Mesendoderm (in vitro differentiated cells): Measurements from ENCODE around the gene RPAIN. TPM values are rescaled to one million over a fixed set of nuclear protein-coding genes. Genes with fewer than 3 reads are reported as not detected.

ENCODE experiments used
- DNase-seq: peaks from one replicate; pipeline ENCODE4 v3.0.0; 2013
- H2AK5ac ChIP-seq: 2 replicates; pipeline ENCODE4 v1.6.1; 2013; ENCODE audit warnings: low read length, inconsistent platforms
- H2BK120ac ChIP-seq: 2 replicates; pipeline ENCODE4 v1.6.1; 2013; ENCODE audit warnings: low read depth, mild to moderate bottlenecking, low read length, moderate library complexity, mixed read lengths
- H2BK15ac ChIP-seq: replicated peaks from 2 replicates; pipeline ENCODE4 v1.6.1; 2013; ENCODE audit warnings: low read depth, mild to moderate bottlenecking, moderate library complexity
- H2BK5ac ChIP-seq: 2 replicates; pipeline ENCODE4 v1.6.1; 2013; ENCODE audit warnings: low read length, inconsistent platforms
- H3K18ac ChIP-seq: 2 replicates; pipeline ENCODE4 v1.6.1; 2013; ENCODE audit warnings: mild to moderate bottlenecking, low read length, mixed read lengths
- H3K23ac ChIP-seq: one replicate; pipeline ENCODE4 v1.6.1; 2013; ENCODE audit warnings: low read length
- H3K27ac ChIP-seq: 2 replicates; pipeline ENCODE4 v1.5.1; 2013; ENCODE audit warnings: low read depth, mild to moderate bottlenecking, inconsistent platforms, low read length, moderate library complexity
- H3K27me3 ChIP-seq: 2 replicates; pipeline ENCODE4 v1.6.1; 2013; ENCODE audit warnings: low read length, control low read depth, mild to moderate bottlenecking, inconsistent platforms; ENCODE audit not compliant: insufficient read depth, poor library complexity
- H3K36me3 ChIP-seq: 2 replicates; pipeline ENCODE4 v1.6.1; 2013; ENCODE audit warnings: low read length, inconsistent platforms; ENCODE audit not compliant: control insufficient read depth, insufficient read depth
- H3K4ac ChIP-seq: one replicate; pipeline ENCODE4 v1.6.1; 2013; ENCODE audit warnings: low read depth, mild to moderate bottlenecking, low read length, moderate library complexity
- H3K4me1 ChIP-seq: 2 replicates; pipeline ENCODE4 v1.6.1; 2013; ENCODE audit warnings: low read depth, low read length, inconsistent platforms; ENCODE audit not compliant: control insufficient read depth
- H3K4me2 ChIP-seq: 2 replicates; pipeline ENCODE4 v1.6.1; 2013; ENCODE audit warnings: low read length
- H3K4me3 ChIP-seq: 2 replicates; pipeline ENCODE4 v1.5.1; 2013; ENCODE audit warnings: mild to moderate bottlenecking, low read length
- H3K56ac ChIP-seq: one replicate; pipeline ENCODE4 v1.6.1; 2013; ENCODE audit warnings: low read length
- H3K79me1 ChIP-seq: 2 replicates; pipeline ENCODE4 v1.6.1; 2013; ENCODE audit warnings: low read length, inconsistent platforms
- H3K79me2 ChIP-seq: 2 replicates; pipeline ENCODE4 v1.6.1; 2013; ENCODE audit warnings: mild to moderate bottlenecking, low read length; ENCODE audit not compliant: control insufficient read depth, insufficient read depth
- H3K9ac ChIP-seq: 2 replicates; pipeline ENCODE4 v1.6.1; 2013; ENCODE audit warnings: low read length, inconsistent platforms
- H4K5ac ChIP-seq: one replicate; pipeline ENCODE4 v1.6.1; 2013; ENCODE audit warnings: low read length
- H4K8ac ChIP-seq: one replicate; pipeline ENCODE4 v1.6.1; 2013; ENCODE audit warnings: low read depth, mild to moderate bottlenecking, control low read depth, low read length, moderate library complexity
- WGBS: extraction: QIAGEN DNeasy Blood & Tissue Kit; methylation state at CpG from one replicate; pipeline ENCODE4 v1.1.7; 2013; ENCODE audit warnings: low lambda C conversion rate, missing lambda C conversion rate; ENCODE audit not compliant: insufficient coverage; ENCODE audit errors: extremely low coverage; 5-methylcytosine and 5-hydroxymethylcytosine counted together
- polyA plus RNA-seq, 2 experiments: library from polyadenylated mRNA; stranded (reverse); fragments of 200-250 nt; gene quantifications; one replicate each; pipeline ENCODE4 v1.2.3, GENCODE V29; 2013

The RPAIN gene
- 44.4 TPM for polyA plus RNA-seq (2013, experiment 1 of 2)
- 43.1 TPM for polyA plus RNA-seq (2013, experiment 2 of 2)

GRCh38 chr17:5419959-5420653, at the start of gene RPAIN:
Gene RPAIN, plus strand, starts transcription at chr17:5420182. Its CDS starts 29 bp downstream, at chr17:5420211.
- H3K18ac ChIP-seq = no peak within 1 kb of the TSS
- peak within 1 kb of the TSS; percentile 69 for H2BK5ac ChIP-seq
- peak within 1 kb of the TSS; percentile 78 for H3K4ac ChIP-seq
- peak within 1 kb of the TSS; percentile 99 for H3K56ac ChIP-seq
- peaks cover 6% of the 10 kb centered on the region for H3K79me1 ChIP-seq
- no CpG with 5 or more reads among the region's 41 CpGs for WGBS
- no peak within 1 kb of the TSS for H2BK120ac ChIP-seq
- no peak within 1 kb of the TSS for H4K8ac ChIP-seq
- H2BK15ac ChIP-seq = no peak within 1 kb of the TSS
- peak within 1 kb of the TSS; percentile 91 for H3K23ac ChIP-seq
- H3K9ac ChIP-seq = peak within 1 kb of the TSS; percentile 95
- peaks cover 2% of the 10 kb centered on the region for H3K36me3 ChIP-seq
- peak within 1 kb of the TSS; percentile 97 for H3K4me2 ChIP-seq
- no peaks in the 10 kb centered on the region for H3K27me3 ChIP-seq
- peak within 1 kb of the TSS; percentile 96 for H3K4me3 ChIP-seq
- H3K27ac ChIP-seq = peak within 1 kb of the TSS; percentile 45
- H3K79me2 ChIP-seq = peaks cover 44% of the 10 kb centered on the region
- peak; percentile 95 for DNase-seq
- H3K4me1 ChIP-seq = no peaks in the 10 kb centered on the region
- H2AK5ac ChIP-seq = no peak within 1 kb of the TSS
- no peak within 1 kb of the TSS for H4K5ac ChIP-seq

- Histone ChIP-seq H3K9ac (no peak overlapping the region), H3K36me3 (peaks cover 4% of the 10 kb centered on the region), H3K79me2 (no peaks in the 10 kb centered on the region), H3K18ac (no peak overlapping the region), H3K4me2 (no peak overlapping the region), H3K56ac (no peak overlapping the region), H4K8ac (no peak overlapping the region), H2BK5ac (no peak overlapping the region), H3K4ac (no peak overlapping the region), H3K4me3 (no peak overlapping the region), H3K27me3 (no peaks in the 10 kb centered on the region), H4K5ac (no peak overlapping the region), H2AK5ac (no peak overlapping the region), H3K79me1 (no peaks in the 10 kb centered on the region), H3K23ac (no peak overlapping the region), H2BK120ac (no peak overlapping the region), H3K27ac (no peak overlapping the region), H3K4me1 (no peaks in the 10 kb centered on the region), H2BK15ac (no peak overlapping the region)
- WGBS = no CpG with 5 or more reads among the region's 4 CpGs
- DNase-seq = no peak
Observed at GRCh38 chr17:5370411-5370810, 49.6 kb upstream of the RPAIN start.

GRCh38 chr17:5373112-5373511, 46.9 kb upstream of the RPAIN start:
- Histone ChIP-seq H3K27ac (no peak overlapping the region), H3K56ac (no peak overlapping the region), H3K9ac (no peak overlapping the region), H2BK5ac (no peak overlapping the region), H2AK5ac (no peak overlapping the region), H3K79me1 (no peaks in the 10 kb centered on the region), H3K4ac (no peak overlapping the region), H3K23ac (no peak overlapping the region), H2BK15ac (no peak overlapping the region), H3K27me3 (no peaks in the 10 kb centered on the region), H3K4me1 (no peaks in the 10 kb centered on the region), H4K5ac (no peak overlapping the region), H3K4me3 (no peak overlapping the region), H3K36me3 (peaks cover 4% of the 10 kb centered on the region), H4K8ac (no peak overlapping the region), H3K79me2 (no peaks in the 10 kb centered on the region), H3K18ac (no peak overlapping the region), H2BK120ac (no peak overlapping the region), H3K4me2 (no peak overlapping the region)
- WGBS = no CpG with 5 or more reads among the region's 6 CpGs
- DNase-seq = no peak

GRCh38 chr17:5378566-5379207, 41.3 kb upstream of the RPAIN start:
- DNase-seq = no peak
- H3K79me2 ChIP-seq = no peaks in the 10 kb centered on the region
- no peak overlapping the region for H3K18ac ChIP-seq
- no peak overlapping the region for H3K27ac ChIP-seq
- H2BK120ac ChIP-seq = no peak overlapping the region
- no peak overlapping the region for H4K5ac ChIP-seq
- H3K9ac ChIP-seq = no peak overlapping the region
- H2AK5ac ChIP-seq = no peak overlapping the region
- no peak overlapping the region for H3K4me3 ChIP-seq
- no peak overlapping the region for H4K8ac ChIP-seq
- no peak overlapping the region for H3K23ac ChIP-seq
- peaks cover 21% of the 10 kb centered on the region for H3K36me3 ChIP-seq
- no peaks in the 10 kb centered on the region for H3K27me3 ChIP-seq
- no peaks in the 10 kb centered on the region for H3K79me1 ChIP-seq
- H3K4me1 ChIP-seq = no peaks in the 10 kb centered on the region
- no peak overlapping the region for H2BK15ac ChIP-seq
- H2BK5ac ChIP-seq = no peak overlapping the region
- H3K4me2 ChIP-seq = no peak overlapping the region
- H3K4ac ChIP-seq = no peak overlapping the region
- WGBS = no CpG with 5 or more reads among the region's 3 CpGs
- H3K56ac ChIP-seq = no peak overlapping the region

- no peak overlapping the region for H3K4me2 ChIP-seq
- no peak overlapping the region for H3K56ac ChIP-seq
- H2BK15ac ChIP-seq = no peak overlapping the region
- no peak overlapping the region for H3K27ac ChIP-seq
- WGBS = no CpG with 5 or more reads among the region's 11 CpGs
- H3K4ac ChIP-seq = no peak overlapping the region
- H3K27me3 ChIP-seq = no peaks in the 10 kb centered on the region
- no peak overlapping the region for H4K5ac ChIP-seq
- no peak overlapping the region for H4K8ac ChIP-seq
- H3K9ac ChIP-seq = no peak overlapping the region
- no peak overlapping the region for H2BK120ac ChIP-seq
- H3K79me1 ChIP-seq = no peaks in the 10 kb centered on the region
- no peak overlapping the region for H3K4me3 ChIP-seq
- H3K23ac ChIP-seq = no peak overlapping the region
- H2AK5ac ChIP-seq = no peak overlapping the region
- no peak for DNase-seq
- H3K79me2 ChIP-seq = no peaks in the 10 kb centered on the region
- no peaks in the 10 kb centered on the region for H3K4me1 ChIP-seq
- H2BK5ac ChIP-seq = no peak overlapping the region
- H3K36me3 ChIP-seq = peaks cover 26% of the 10 kb centered on the region
- H3K18ac ChIP-seq = no peak overlapping the region
Observed at GRCh38 chr17:5379351-5380107, 40.5 kb upstream of the RPAIN start.
